HG03354 (cell line): ENCODE data around the gene MARCHF9.

Experiments used
- ATAC-seq: cut with Tn5 transposase; IDR thresholded peaks from one replicate; pipeline ENCODE4 v1.9.1; 2021; ENCODE audit warnings: mild to moderate bottlenecking; ENCODE audit not compliant: unreplicated experiment, poor library complexity, severe bottlenecking

MARCHF9 gene

GRCh38 chr12:57751788-57752667, 2.9 kb upstream of the MARCHF9 start, which contains the start of gene CDK4:
Gene CDK4, minus strand, starts transcription at chr12:57752310. Its CDS starts 593 bp downstream, at chr12:57751717.
- peak; percentile 76 for ATAC-seq

DNA sequence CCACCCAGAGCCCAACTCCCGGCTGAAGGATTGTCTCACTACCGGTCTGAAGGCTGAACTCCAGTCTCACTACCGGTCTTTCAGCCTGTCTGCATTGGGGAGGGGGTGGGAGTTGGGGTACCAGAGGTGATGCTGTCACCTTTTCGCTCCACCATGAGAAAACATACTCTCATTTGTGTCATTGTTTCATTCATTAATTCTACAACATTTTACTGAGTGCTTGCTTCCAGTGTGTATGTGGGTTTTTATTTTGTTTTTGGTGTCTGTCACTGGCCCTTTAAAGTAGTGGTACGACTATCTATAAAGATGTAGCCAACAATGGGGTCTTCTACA, 2.3 kb upstream of the MARCHF9 start:
- ATAC-seq = no peak

GRCh38 chr12:57753756-57754337, 1.1 kb upstream of the MARCHF9 start:
- no peak for ATAC-seq

DNA sequence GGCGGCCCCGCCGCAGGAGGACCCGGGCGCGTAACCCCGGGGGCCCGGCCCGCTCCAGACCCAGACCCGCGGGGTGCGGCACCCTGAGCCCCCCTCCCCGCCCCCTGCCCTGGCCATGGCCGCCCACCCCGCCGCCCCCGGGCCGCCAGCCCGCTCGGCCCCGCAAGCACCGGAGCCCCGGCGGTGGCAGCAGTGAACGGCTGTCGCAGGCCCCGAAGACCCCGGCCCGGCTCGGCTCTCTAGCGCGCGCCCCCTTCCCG, 221 bp downstream of the MARCHF9 start:
- ATAC-seq = no peak

GRCh38 chr12:57755454-57756372, 810 bp downstream of the MARCHF9 start:
- ATAC-seq = no peak

DNA sequence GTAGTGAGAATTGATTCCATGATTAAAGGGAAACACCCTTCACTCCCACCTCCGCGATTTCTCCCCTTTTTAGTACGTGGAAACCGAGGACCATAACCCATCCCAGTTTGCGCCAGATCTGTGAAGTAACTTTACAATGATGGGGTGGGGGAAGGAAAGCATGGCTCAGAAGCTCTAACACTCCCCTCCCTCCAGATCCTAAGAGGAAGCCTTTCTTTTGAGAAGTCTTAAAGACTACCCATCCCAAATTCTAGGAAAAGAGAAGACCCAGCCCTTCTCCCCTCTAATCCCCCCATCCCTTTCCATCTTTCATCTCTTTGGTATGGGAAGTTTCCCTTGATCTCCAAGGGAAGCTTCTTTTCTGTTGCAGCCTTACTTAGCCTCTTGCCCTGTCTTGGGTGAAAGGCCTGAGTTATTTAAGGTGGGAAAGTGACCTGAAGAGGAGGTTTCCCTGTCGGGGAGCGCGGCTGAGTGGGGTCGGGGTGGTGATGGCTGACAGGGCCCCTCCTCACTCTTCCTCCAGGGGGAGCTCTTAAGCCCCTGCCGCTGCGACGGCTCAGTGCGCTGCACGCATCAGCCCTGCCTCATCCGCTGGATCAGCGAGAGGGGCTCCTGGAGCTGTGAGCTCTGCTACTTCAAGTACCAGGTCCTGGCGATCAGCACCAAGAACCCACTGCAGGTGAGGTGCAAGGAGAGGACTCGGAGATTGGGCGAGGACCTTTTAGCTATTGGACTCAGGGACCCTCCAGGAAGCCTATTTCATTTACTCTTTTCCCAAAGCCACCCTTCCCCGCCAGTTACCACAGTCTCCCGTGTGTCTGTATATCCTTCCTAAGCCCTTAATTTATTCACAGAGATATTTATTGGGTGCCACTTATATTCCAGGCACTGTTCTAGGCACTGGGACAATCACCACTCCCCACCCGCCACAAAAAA, 1.8 kb downstream of the MARCHF9 start:
- ATAC-seq = peak; percentile 30

- no peak for ATAC-seq
These were observed 2.9 kb downstream of the MARCHF9 start for GRCh38 chr12:57757771-57758170.

DNA sequence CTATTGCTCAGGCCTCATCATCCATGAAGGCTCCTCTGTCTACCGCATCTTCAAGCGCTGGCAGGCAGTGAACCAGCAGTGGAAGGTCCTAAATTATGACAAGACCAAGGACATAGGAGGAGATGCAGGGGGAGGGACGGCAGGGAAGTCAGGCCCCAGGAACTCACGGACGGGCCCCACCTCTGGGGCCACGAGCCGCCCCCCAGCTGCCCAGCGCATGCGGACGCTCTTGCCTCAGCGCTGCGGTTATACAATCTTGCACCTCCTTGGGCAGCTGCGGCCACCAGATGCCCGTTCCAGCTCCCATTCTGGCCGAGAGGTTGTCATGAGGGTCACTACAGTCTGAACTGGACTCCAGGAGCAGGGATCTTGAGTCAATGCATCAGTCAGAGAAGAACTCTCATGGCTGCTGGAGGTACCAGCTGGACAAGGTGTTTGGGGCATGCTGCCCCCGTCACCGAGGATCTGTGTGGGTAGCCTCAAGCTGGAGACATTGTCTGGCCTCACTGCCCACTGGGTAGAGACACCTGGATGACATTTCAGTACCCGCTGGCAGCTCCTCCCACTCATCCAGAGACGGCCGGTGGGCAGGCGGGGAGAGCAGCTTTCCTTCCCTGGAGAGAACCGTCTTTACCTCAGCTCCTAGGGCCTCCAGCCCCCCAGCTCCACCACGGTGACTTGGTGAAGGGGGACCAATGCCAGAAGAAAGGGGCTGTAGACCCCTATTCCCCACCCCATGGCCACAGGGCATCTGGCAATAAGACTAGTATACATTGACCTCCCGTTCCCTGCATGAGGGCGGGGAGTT, 3.9 kb downstream of the MARCHF9 start:
- no peak for ATAC-seq

GRCh38 chr12:57759360-57759980, 4.6 kb downstream of the MARCHF9 start:
- ATAC-seq = peak; percentile 28

- no peak for ATAC-seq
These were observed 5.6 kb downstream of the MARCHF9 start for GRCh38 chr12:57760347-57760982.

GRCh38 chr12:57761391-57761998, 6.6 kb downstream of the MARCHF9 start:
- no peak for ATAC-seq

DNA sequence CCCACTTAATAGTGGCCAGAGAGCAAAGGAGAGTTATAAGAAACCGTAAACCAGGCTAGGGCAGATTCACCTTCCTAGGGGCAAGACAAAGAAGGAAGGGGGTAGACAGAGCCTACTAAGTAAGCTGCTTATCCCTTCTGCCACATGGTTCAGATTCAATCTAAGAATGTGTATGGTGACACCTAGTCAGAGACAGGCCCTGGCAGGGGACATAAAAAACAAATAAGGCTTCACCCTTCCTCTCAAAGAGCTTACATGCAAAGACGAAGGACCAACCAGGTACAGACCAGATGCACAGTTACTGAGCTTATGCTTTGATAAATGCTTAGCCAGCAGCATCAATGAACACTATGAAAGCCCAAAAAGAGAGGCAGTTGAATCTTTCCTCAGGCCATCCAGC, 7.6 kb downstream of the MARCHF9 start:
- ATAC-seq = no peak

GRCh38 chr12:57763881-57764661, 9.2 kb downstream of the MARCHF9 start:
- ATAC-seq = no peak

- peak; percentile 13 for ATAC-seq
These were observed 9.7 kb downstream of the MARCHF9 start for GRCh38 chr12:57764662-57765002.

DNA sequence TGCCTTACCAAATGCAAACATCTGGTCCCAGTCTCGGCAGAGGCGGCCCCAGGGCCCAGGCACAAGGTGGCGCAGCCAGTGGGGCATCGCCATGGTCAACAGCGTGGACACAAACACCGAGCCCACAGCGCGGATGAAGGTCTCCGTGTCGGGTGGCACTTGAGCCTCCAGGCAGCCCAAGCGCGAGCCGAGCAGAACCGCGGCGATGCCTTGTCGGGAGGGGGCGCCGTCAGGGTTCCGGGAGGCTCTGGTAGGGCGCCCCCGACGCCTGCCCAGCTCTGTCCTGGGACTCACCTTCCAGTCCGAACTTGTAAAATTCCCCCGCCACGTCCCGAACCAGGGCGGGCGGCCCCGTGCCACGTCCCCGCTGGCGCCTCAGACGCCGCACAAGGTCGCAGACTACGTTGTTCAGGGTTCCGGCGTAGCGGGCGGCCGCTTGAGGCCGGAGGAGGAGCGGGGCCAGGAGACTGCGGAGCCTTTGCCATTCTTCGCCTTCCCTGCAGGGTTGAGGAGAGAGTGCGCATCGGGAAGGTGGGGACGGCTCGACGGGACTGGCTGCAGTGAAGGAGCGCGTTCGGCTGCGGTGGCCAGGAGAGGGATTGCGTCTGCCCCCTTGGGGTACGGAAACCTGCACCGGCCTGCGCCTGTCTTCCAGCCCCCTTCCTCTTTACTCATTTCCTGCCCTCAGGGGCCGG, 10.2 kb downstream of the MARCHF9 start:
- ATAC-seq = peak; percentile 61

GRCh38 chr12:57765698-57766463, 11.0 kb downstream of the MARCHF9 start:
- ATAC-seq = no peak
